NCI-H2227 (cell line): ENCODE data around the gene ARHGAP9.
A peak's percentile ranks its signal among the peaks of the same experiment; 100 is the strongest.

Source experiments
- DNase-seq: peaks from one replicate; lab custom pipeline; 2025; ENCODE audit not compliant: unreplicated experiment; lab: John Stamatoyannopoulos, UW

The ARHGAP9 gene

GRCh38 chr12:57479376-57480115 lies at the start of gene ARHGAP9:
TSS of gene ARHGAP9 (minus strand) at chr12:57479866. CDS start at chr12:57479406, 460 bp downstream.
- DNase-seq, result no peak

- DNase-seq, result no peak
Observed at GRCh38 chr12:57528831-57529555, 49.3 kb upstream of the ARHGAP9 start.

- no peak for DNase-seq
Observed at GRCh38 chr12:57528176-57528575, 48.5 kb upstream of the ARHGAP9 start.

- DNase-seq, result no peak
Observed at GRCh38 chr12:57527184-57527583, 47.5 kb upstream of the ARHGAP9 start.

- DNase-seq, result no peak
Observed at GRCh38 chr12:57526477-57527126, 46.9 kb upstream of the ARHGAP9 start.

- no peak for DNase-seq
Observed at GRCh38 chr12:57525615-57526383, 46.1 kb upstream of the ARHGAP9 start.

- DNase-seq, result peak; percentile 61
Observed at GRCh38 chr12:57524814-57525614, 45.3 kb upstream of the ARHGAP9 start.

- no peak for DNase-seq
Observed at GRCh38 chr12:57523706-57524614, 44.3 kb upstream of the ARHGAP9 start.

- peak; percentile 41 for DNase-seq
Observed at GRCh38 chr12:57522887-57523705, 43.4 kb upstream of the ARHGAP9 start.

- peak; percentile 88 for DNase-seq
Observed at GRCh38 chr12:57522011-57522886, 42.6 kb upstream of the ARHGAP9 start, which contains the start of gene MBD6. TSS of gene MBD6 (plus strand) at chr12:57522824. CDS start at chr12:57524304, 1,480 bp downstream.

- peak; percentile 34 for DNase-seq
Observed at GRCh38 chr12:57521525-57522010, 41.9 kb upstream of the ARHGAP9 start.

- DNase-seq, result peak; percentile 98
Observed at GRCh38 chr12:57520053-57520818, 40.6 kb upstream of the ARHGAP9 start, which contains the start of gene DDIT3. TSS of gene DDIT3 (minus strand) at chr12:57520514. CDS start at chr12:57517406, 3,108 bp downstream.

GRCh38 chr12:57519796-57520052 lies 40.1 kb upstream of the ARHGAP9 start:
- no peak for DNase-seq

- DNase-seq, result peak; percentile 26
Observed at GRCh38 chr12:57518920-57519795, 39.5 kb upstream of the ARHGAP9 start.

- DNase-seq, result no peak
Observed at GRCh38 chr12:57518176-57518919, 38.7 kb upstream of the ARHGAP9 start.
